Choroid plexus epithelial cell (primary cell): ENCODE data around the gene BTBD8.
"Not testable (repeated sequence)": the region's sequence is repeated elsewhere in the genome, so short reads cannot be mapped to it uniquely, and the experiment has no call there.

Experiments
- DNase-seq: peaks from one replicate; pipeline ENCODE4 v3.0.0-alpha.2; 2010; ENCODE audit warnings: low read depth
- H3K4me3 ChIP-seq: 2 replicates; pipeline ENCODE4 v1.5.1; 2011; ENCODE audit warnings: low read depth, mild to moderate bottlenecking, control low read depth, low read length, moderate library complexity
- TF ChIP-seq, protein P1 (sequence below): conservative IDR thresholded peaks from 2 replicates; pipeline ENCODE4 v1.5.1; 2011; ENCODE audit warnings: low read depth, mild to moderate bottlenecking, control low read depth, inconsistent platforms, low read length, moderate library complexity

Gene BTBD8

DNA sequence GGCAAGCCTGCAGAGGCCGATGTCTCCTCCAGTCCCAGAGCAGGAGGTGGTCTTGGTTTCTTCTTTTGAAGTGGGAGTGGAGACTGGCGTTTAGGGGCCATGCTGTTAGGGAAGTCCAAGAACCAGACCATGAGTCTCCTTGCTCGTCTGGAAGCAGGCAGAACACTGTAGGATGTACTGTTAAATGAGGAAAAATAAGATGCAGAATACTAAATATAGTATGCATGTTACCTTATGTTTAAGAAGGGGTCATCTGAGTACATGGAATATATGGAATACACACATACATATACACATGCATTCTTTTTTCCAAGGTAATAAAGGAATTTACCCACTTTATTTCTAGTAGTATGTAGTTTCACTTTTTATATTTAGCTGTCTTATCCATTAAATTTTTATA lies 4.8 kb upstream of the BTBD8 start, which contains the start of gene SETSIP:
Gene SETSIP, minus strand, starts transcription at position 101 of the 400 bp plus-strand sequence. Its CDS starts 0 bp downstream, at position 101.
- no peak within 1 kb of the TSS for H3K4me3 ChIP-seq
- no peak for DNase-seq
- TF ChIP-seq, protein P1, sequence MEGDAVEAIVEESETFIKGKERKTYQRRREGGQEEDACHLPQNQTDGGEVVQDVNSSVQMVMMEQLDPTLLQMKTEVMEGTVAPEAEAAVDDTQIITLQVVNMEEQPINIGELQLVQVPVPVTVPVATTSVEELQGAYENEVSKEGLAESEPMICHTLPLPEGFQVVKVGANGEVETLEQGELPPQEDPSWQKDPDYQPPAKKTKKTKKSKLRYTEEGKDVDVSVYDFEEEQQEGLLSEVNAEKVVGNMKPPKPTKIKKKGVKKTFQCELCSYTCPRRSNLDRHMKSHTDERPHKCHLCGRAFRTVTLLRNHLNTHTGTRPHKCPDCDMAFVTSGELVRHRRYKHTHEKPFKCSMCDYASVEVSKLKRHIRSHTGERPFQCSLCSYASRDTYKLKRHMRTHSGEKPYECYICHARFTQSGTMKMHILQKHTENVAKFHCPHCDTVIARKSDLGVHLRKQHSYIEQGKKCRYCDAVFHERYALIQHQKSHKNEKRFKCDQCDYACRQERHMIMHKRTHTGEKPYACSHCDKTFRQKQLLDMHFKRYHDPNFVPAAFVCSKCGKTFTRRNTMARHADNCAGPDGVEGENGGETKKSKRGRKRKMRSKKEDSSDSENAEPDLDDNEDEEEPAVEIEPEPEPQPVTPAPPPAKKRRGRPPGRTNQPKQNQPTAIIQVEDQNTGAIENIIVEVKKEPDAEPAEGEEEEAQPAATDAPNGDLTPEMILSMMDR: no peak

DNA sequence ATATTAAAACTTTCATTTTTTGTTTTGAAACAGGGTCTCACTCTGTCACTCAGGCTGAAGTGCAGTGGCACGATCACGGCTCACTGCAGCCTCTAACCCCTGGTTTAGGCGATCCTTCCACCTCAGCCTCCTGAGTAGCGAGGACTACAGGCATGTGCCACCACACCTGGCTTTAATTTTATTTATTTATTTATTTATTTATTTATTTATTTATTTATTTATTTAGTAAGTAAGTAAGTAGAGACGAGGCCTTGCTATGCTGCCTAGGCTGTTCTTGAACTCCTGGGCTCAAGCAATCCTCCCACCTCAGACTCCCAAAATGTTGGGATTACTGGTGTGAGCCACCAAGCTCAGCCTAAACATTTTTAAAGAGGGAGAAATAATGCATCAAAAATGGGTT lies 3.8 kb upstream of the BTBD8 start:
- no peak for DNase-seq
- H3K4me3 ChIP-seq: no peak overlapping the region
- TF ChIP-seq, protein P1: no peak

DNA sequence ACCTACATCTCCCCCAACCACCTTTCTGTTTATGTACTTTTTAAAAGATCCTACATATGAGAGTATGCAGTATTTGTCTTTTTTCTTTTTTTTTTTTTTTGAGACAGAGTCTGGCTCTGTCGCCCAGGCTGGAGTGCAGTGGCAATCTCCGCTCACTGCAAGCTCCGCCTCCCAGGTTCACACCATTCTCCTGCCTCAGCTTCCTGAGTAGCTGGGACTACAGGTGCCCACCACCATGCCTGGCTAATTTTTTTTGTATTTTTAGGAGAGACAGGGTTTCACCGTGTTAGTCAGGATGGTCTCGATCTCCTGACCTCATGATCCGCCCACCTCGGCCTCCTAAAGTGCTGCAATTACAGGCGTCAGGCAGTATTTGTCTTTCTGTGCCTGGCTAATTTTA lies 2.1 kb upstream of the BTBD8 start:
- not testable (repeated sequence) for DNase-seq, H3K4me3 ChIP-seq

DNA sequence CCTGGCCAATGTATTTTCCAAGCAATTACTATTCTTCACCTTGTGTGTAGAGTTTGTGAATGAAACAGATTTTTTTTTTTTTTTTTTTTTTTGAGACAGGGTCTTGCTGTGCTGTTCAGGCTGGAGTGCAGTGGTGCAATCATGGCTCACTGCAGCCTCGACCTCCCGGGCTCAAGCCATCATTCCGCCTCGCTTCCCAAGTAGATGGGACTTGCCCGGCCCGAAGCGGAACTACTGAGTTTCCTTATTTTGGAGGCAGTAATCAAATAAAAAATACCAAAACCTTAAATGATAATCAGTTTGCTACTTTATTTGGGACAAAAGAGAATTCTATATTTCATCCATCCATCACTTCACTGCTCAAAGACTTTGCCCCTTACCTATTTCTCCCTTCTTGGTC lies 704 bp upstream of the BTBD8 start:
- TF ChIP-seq, protein P1: no peak
- DNase-seq: no peak
- no peak overlapping the region for H3K4me3 ChIP-seq

DNA sequence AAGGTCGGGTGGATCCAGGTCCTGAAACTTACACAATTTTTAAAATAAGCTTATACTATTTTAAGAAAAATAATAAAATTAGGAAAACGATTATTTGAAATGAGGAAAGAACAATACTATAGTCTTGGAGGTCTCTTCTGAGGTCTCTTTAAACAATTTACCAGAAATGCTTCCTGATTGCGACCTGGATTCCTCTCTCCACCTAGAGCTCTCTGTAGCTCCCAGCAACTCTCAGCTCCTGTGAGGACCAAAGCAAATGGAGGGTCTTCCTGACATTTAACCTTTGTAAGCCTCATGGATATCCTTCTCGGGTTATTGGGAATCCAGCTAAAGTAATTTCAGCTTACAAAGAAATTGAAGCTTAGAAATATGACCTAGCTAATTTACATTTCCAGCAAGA lies 886 bp downstream of the BTBD8 start:
- peak overlapping the region; percentile 88 for H3K4me3 ChIP-seq
- TF ChIP-seq, protein P1: no peak
- no peak for DNase-seq

DNA sequence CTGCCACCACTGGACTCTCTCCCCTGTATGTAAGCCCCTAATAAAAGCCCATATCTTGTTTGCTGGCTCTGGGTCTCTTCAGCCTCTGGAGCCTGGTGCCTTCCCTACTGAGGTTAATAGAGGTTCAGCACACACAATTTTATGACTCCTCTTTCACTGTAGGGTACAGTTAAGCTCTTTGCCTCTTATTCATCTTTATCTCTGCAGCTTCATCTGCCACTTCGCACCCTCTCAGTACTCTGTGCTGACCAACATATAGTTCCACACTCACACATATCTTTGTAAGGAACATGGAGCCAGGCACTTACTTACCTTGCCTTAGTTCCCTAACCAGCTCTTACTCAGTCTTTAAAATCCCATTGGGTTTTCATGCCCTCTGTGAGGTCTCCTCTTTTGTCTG lies 4.5 kb downstream of the BTBD8 start:
- no peak for DNase-seq
- TF ChIP-seq, protein P1: no peak
- no peak overlapping the region for H3K4me3 ChIP-seq

DNA sequence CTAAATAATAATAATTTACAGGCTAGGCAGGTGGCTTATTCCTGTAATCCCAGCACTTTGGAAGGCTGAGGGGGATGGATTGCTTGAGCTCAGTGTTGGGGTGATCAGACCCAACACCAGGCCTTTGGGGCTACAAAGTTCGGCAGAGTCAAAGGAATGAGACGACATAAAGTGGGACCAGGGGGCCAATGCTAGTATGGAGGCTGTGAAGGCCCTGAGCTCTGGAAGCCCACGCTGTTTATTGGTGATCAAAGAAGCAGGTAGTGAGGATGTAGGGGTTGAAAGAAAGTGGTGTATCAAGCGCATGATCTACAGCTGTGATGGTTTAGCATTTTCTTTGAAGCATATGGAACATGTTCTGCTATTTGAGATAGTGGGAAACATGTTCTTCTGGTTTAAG lies 5.6 kb downstream of the BTBD8 start:
- H3K4me3 ChIP-seq: no peak overlapping the region
- TF ChIP-seq, protein P1: no peak
- DNase-seq: peak; percentile 10

DNA sequence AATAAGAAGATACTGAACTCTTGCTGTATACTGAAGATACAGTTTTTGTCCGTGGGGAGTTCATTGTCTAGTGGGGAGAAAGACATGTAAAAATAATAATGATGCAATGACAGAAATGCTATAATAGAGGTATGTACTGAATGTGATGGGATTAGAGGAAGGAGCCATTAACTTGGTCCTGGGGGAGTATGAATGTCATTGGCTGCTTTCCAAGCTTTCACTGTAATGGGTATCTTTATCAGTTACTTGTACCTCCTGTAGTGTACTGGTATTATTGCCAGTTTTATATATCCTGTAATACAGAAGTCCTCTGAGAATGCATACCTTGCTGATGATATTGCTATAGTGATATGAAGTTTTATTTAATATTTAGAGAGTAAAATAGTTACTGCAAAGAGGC lies 7.4 kb downstream of the BTBD8 start:
- H3K4me3 ChIP-seq: no peak overlapping the region
- TF ChIP-seq, protein P1: no peak
- peak; percentile 70 for DNase-seq
